ENCODE measurements around the gene IMP4. TPM values are rescaled to one million over a fixed set of nuclear protein-coding genes. Genes with fewer than 3 reads are reported as not detected.

The IMP4 gene
- total and polyA plus RNA-seq, 10 of the 15 experiments (the other 5 are each of a cell fraction or from before 2014, with no cell fraction given): 41.4 to 242 (median 166) TPM

DNA sequence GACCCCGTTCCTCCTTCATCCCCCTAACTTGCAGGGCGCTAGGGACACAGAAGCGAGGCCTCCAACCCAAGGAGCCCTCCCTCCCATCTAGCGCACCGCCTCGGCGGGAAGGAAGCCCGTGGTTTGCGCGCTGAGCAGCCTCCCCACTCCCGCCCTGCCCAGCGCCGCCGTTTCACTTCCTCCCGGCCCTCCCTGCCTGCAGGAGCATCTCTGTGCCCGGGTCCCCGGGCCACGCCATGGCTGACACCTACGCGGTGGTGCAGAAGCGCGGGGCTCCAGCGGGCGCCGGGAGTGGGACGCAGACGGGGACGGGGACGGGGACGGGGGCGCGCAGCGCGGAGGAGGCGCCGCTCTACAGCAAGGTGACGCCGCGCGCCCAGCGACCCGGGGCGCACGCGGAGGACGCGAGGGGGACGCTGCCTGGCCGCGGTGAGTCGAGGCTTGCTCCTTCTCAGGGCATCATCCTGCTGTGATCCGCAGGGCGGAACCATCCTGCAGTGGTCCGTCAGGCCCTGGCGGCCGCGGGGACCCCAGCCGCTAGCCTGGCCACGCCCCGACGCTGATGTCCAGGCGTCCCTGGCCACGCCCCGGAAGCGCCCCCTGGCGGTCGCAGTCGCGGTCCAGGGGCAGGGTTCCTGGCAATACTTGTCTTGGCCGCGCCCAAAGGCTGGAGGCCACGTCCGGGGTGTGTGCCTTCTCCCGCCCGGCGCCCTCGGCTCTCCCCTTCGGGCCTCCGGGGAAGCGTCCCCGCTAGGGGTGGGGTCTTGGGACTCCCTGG, 29.5 kb downstream of the IMP4 start:
- no peaks in the 10 kb centered on the region; the same call in 2 of the 3 replicates for H3K9me3 ChIP-seq (replicated peaks; ENCODE audit: control insufficient read depth, insufficient read depth, low read length)
- ChIA-PET SMC1A (ENCODE audit: uncharacterized antibody, unreplicated experiment) (interaction anchor here (1.2 to 1.7 kb wide), 5 partner anchors 18 to 35 kb away, joined by 3 to 19 read pairs (median 8); partner anchors contain the start of gene IMP4), RAD21 (ENCODE audit: unreplicated experiment) (interaction anchor here (1.0 to 2.4 kb wide), 7 partner anchors 13 to 191 kb away, joined by 3 to 34 read pairs (median 6); partner anchors contain the start of genes IMP4 and SMPD4), POLR2A (interaction anchor here (0.6 to 3.2 kb wide), 9 partner anchors 10 to 191 kb away, joined by 3 to 10 read pairs (median 4); partner anchors contain the start of gene IMP4), CTCF (interaction anchor here (0.5 to 2.6 kb wide), 23 partner anchors 10 to 708 kb away, joined by 3 to 34 read pairs (median 4); partner anchors contain the start of genes IMP4 and PTPN18)
- no peaks in the 10 kb centered on the region for H3K27me3 ChIP-seq (replicated peaks in 1 of 2; ENCODE audit: control insufficient read depth in 2 of 2, insufficient read depth in 2 of 2, low read length in 1 of 2)
- H3K4me3 ChIP-seq: peak overlapping the region; percentile 94
- BruUV-seq (replicated peaks): no TSS peak
- H3K9ac ChIP-seq (ENCODE audit: control insufficient read depth, insufficient read depth, low read length): peak overlapping the region; percentile 92
- FAIRE-seq (peak; percentile 23), ATAC-seq (peak; percentile 87), DNase-seq (ENCODE audit: low read depth, low spot score) (no peak)
- 1% methylated on average over 62 of the region's 81 CpGs for WGBS (ENCODE audit: insufficient coverage, insufficient replicate concordance, low lambda C conversion rate, missing lambda C conversion rate)
- peaks cover 31% of the 10 kb centered on the region for H3K4me1 ChIP-seq (ENCODE audit: control insufficient read depth, insufficient read depth, low read length)
- peaks cover 39% of the 10 kb centered on the region for H3K79me2 ChIP-seq (ENCODE audit: control insufficient read depth, insufficient read depth, low read length)
- peaks cover 0 to 8% of the 10 kb centered on the region in 2 experiments; a peak in 2 of 4 replicates for H3K36me3 ChIP-seq (ENCODE audit: control insufficient read depth in 2 of 2, insufficient read depth in 2 of 2, low read length in 1 of 2)
- H4K20me1 ChIP-seq (ENCODE audit: control insufficient read depth, insufficient read depth): no peaks in the 10 kb centered on the region
- H2AFZ ChIP-seq (ENCODE audit: control insufficient read depth, low read depth, low read length): peak overlapping the region; percentile 93
- peak overlapping the region; percentile 93 for H3K4me2 ChIP-seq (ENCODE audit: control insufficient read depth, insufficient read depth)
- intact Hi-C loops (cut with micrococcal nuclease; ENCODE audit: unreplicated experiment) (loop anchor here (1.0 to 10.0 kb wide), 3 partner anchors 19 to 53 kb away; partner anchors contain the start of gene IMP4), in situ Hi-C loops (cut with MboI) (no loop called here)
- H3K27ac ChIP-seq (ENCODE audit: control insufficient read depth, insufficient read depth): peak overlapping the region; percentile 90
- TF ChIP-seq TCF12 (IDR thresholded peaks at IDR 0.05; ENCODE audit: low read depth, low read length) (0 out of 2 replicates have a peak, but pooled peaks have one; percentile 7), POLR2AphosphoS5 (IDR thresholded peaks at IDR 0.05; ENCODE audit: low read length) (peak; percentile 79), EGR1 (IDR thresholded peaks at IDR 0.05; ENCODE audit: borderline replicate concordance in 1 of 2, low read depth in 2 of 2, low read length in 2 of 2) (peak in 1 of 2 experiments; percentile 19; a peak in 2 of 3 replicates), RELA (IDR thresholded peaks at IDR 0.05; ENCODE audit: borderline replicate concordance, partially characterized antibody) (peak; percentile 45), IKZF1 (conservative IDR thresholded peaks at IDR 0.05) (peak; percentile 80), EZH2 (IDR thresholded peaks at IDR 0.05; ENCODE audit: borderline replicate concordance, control insufficient read depth, low read depth, low read length) (no peak), POU2F2 (IDR thresholded peaks at IDR 0.05; ENCODE audit: borderline replicate concordance, low read depth, low read length) (no peak), TCF3 (IDR thresholded peaks at IDR 0.05; ENCODE audit: borderline replicate concordance, insufficient read depth, low read depth, low read length) (peak; percentile 15; the same call in 1 of the 2 replicates), PRDM15 (CRISPR knock-in tag; IDR thresholded peaks at IDR 0.05) (no peak), EP300 (IDR thresholded peaks at IDR 0.05; ENCODE audit: borderline replicate concordance in 1 of 2, control insufficient read depth in 1 of 2, low read depth in 2 of 2, low read length in 2 of 2) (peak in 1 of 2 experiments; percentile 31; a peak in 1 of 4 replicates), SREBF2 (IDR thresholded peaks at IDR 0.05; ENCODE audit: low read length) (no peak), ZNF217 (IDR thresholded peaks at IDR 0.05) (peak; percentile 52; the same call in 1 of the 2 replicates), PAX5 (IDR thresholded peaks at IDR 0.05; ENCODE audit: borderline replicate concordance, low read depth, low read length) (peak; percentile 60; the same call in 1 of the 2 replicates), BRCA1 (IDR thresholded peaks at IDR 0.05; ENCODE audit: low read depth, low read length) (no peak), ESRRA (IDR thresholded peaks at IDR 0.05; ENCODE audit: low read length) (no peak)

All from GM12878 (cell line).